IMR-90 (cell line): ENCODE measurements around the gene COL5A1.

Experiments used
- CTCF ChIP-seq: conservative IDR thresholded peaks from 2 replicates; pipeline ENCODE4 v1.5.1; 2012; ENCODE audit warnings: mild to moderate bottlenecking, low read depth, low read length, improper control_type of control experiment
- FOS ChIP-seq: fragments of 150-350 bp; IDR thresholded peaks from 2 replicates; pipeline ENCODE4 v1.6.1; 2016; ENCODE audit warnings: low read depth, low read length
- POLR2A ChIP-seq: IDR thresholded peaks from 2 replicates; pipeline ENCODE4 v1.6.1; 2012; ENCODE audit warnings: mild to moderate bottlenecking, low read depth, low read length
- RCOR1 ChIP-seq: IDR thresholded peaks from 2 replicates; pipeline ENCODE4 v1.6.1; 2012; ENCODE audit warnings: mild to moderate bottlenecking, low read length, improper control_type of control experiment; ENCODE audit not compliant: insufficient replicate concordance

- TF ChIP-seq POLR2A = no peak
- peak; percentile 16 for TF ChIP-seq RCOR1
- TF ChIP-seq CTCF = peak; percentile 32; the same call in 1 of the 2 replicates
- TF ChIP-seq FOS = 0 out of 2 replicates have a peak, but pooled peaks have one; percentile 5
Measured at GRCh38 chr9:134811673-134812342, 170.2 kb downstream of the COL5A1 start.
